ENCODE measurements around the gene PRKAG2. TPM values are rescaled to one million over a fixed set of nuclear protein-coding genes. Genes with fewer than 3 reads are reported as not detected.

The PRKAG2 gene
- total and polyA plus RNA-seq, 10 donors, result 15.8 to 50.9 (median 32.8) TPM

DNA sequence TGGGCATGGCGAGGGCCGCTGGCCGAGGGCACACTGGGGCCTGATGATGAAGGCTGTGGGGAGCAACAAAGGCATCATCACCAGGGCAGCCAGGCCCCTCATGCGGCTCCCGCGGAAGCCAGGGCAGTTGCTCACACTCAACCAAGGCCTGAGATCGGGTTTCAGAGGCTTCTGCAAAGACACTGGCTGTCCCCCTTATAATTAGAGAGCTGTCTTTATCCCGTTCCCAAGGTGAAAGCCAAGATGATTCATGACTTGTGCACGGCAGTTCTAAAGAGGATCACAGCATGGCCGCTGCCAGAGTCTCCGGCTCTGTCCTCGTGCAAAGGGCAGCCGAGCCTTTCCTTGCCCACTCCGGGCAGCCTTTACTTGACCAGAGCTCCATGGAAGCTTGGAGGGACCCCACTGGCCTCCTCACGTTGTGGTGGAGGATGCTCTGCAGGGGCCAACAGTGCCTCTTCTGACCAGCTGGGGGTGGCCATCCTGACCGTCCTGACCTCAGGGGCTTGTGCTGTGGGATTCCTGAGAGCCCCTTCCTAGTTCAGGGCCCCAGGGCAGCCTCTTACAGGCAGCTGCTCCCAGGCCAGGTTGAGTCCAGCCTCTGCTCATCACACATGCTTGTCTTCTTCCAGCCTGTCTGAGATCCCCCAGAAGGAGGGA lies 82.3 kb downstream of the PRKAG2 start:
- Histone ChIP-seq H3K4me3 (no peak overlapping the region), H3K27me3 (replicated peaks in 1 of 7) (no peaks in the 10 kb centered on the region), H3K36me3 (peaks cover 0 to 6% (median 0%) of the 10 kb centered on the region in 6 donors), H3K4me1 (peaks cover 3 to 59% (median 37%) of the 10 kb centered on the region in 6 donors), H3K9me3 (no peaks in the 10 kb centered on the region), H3K27ac (peak overlapping the region in 4 of 8 donors; percentile 21 to 67 (median 50))
- no peak for TF ChIP-seq POLR2A (IDR thresholded peaks at IDR 0.05)
- TF ChIP-seq POLR2AphosphoS5 (IDR thresholded peaks at IDR 0.05), result no peak
- TF ChIP-seq, protein P1, sequence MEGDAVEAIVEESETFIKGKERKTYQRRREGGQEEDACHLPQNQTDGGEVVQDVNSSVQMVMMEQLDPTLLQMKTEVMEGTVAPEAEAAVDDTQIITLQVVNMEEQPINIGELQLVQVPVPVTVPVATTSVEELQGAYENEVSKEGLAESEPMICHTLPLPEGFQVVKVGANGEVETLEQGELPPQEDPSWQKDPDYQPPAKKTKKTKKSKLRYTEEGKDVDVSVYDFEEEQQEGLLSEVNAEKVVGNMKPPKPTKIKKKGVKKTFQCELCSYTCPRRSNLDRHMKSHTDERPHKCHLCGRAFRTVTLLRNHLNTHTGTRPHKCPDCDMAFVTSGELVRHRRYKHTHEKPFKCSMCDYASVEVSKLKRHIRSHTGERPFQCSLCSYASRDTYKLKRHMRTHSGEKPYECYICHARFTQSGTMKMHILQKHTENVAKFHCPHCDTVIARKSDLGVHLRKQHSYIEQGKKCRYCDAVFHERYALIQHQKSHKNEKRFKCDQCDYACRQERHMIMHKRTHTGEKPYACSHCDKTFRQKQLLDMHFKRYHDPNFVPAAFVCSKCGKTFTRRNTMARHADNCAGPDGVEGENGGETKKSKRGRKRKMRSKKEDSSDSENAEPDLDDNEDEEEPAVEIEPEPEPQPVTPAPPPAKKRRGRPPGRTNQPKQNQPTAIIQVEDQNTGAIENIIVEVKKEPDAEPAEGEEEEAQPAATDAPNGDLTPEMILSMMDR (IDR thresholded peaks at IDR 0.05 in 8 of 11, conservative IDR thresholded peaks at IDR 0.05 in 3 of 11), result no peak
- 90 to 99% (median 96%) methylated on average over 11 to 16 of the region's 16 CpGs for WGBS, 5 donors
- intact Hi-C loops (cut with DNase I; ENCODE audit: low total_unique reads), result no loop called here
- peak; percentile 70 for DNase-seq

DNA sequence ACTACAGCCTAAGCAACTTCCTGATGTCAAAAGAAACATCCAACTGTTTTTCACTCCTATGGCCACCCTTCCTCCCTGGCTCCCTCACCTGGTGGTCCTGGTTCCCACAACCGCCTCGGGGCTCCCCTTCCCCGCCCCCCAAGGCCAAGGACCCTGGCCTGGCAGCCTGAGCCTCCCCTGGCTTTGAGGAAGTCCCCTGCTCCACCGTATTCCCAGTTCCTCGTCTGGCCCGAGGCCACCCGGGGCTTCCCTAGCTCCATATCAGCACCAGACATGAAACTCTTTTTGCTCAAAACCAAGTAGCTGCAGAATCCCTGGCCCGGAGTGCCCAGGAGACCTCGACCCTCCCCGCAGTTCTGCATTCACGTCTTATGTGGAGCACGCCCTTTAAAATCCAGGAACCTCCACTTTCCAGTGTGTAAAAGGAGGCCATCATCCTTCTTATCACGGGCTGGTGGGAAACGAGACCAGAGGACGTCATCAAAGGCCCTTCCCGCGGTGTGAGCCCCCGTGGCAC lies 82.9 kb downstream of the PRKAG2 start:
- no peaks in the 10 kb centered on the region for H3K9me3 ChIP-seq
- peaks cover 0 to 6% (median 0%) of the 10 kb centered on the region in 6 donors for H3K36me3 ChIP-seq
- WGBS, 5 donors, result 69 to 81% (median 79%) methylated on average over 13 to 18 of the region's 18 CpGs
- intact Hi-C loops (cut with DNase I; ENCODE audit: low total_unique reads), result no loop called here
- peaks cover 3 to 59% (median 37%) of the 10 kb centered on the region in 6 donors for H3K4me1 ChIP-seq
- H3K27ac ChIP-seq, result peak overlapping the region in 5 of 8 donors; percentile 21 to 67 (median 43)
- no peaks in the 10 kb centered on the region for H3K27me3 ChIP-seq (replicated peaks in 1 of 7)
- peak; percentile 67 for DNase-seq
- TF ChIP-seq, protein P1 (IDR thresholded peaks at IDR 0.05 in 8 of 11, conservative IDR thresholded peaks at IDR 0.05 in 3 of 11), result no peak
- TF ChIP-seq POLR2A (IDR thresholded peaks at IDR 0.05), result no peak
- TF ChIP-seq POLR2AphosphoS5 (IDR thresholded peaks at IDR 0.05), result no peak
- H3K4me3 ChIP-seq, result no peak overlapping the region

GRCh38 chr7:151793531-151793951 lies 83.4 kb downstream of the PRKAG2 start:
- H3K4me3 ChIP-seq, result no peak overlapping the region
- H3K27ac ChIP-seq, result peak overlapping the region in 5 of 8 donors; percentile 21 to 67 (median 43)
- H3K27me3 ChIP-seq (replicated peaks in 1 of 7), result no peaks in the 10 kb centered on the region
- peak; percentile 76 for DNase-seq
- intact Hi-C loops (cut with DNase I; ENCODE audit: low total_unique reads), result no loop called here
- WGBS, 5 donors, result 72 to 82% (median 78%) methylated on average over 14 of the region's 14 CpGs
- peaks cover 3 to 56% (median 37%) of the 10 kb centered on the region in 6 donors for H3K4me1 ChIP-seq
- H3K9me3 ChIP-seq, result no peaks in the 10 kb centered on the region
- TF ChIP-seq POLR2AphosphoS5 (IDR thresholded peaks at IDR 0.05), result peak in 2 of 3 donors; percentile 15 to 40
- TF ChIP-seq POLR2A (IDR thresholded peaks at IDR 0.05), result no peak
- H3K36me3 ChIP-seq, result peaks cover 0 to 6% (median 0%) of the 10 kb centered on the region in 6 donors

GRCh38 chr7:151792636-151793035 lies 84.3 kb downstream of the PRKAG2 start:
- peaks cover 0 to 6% (median 0%) of the 10 kb centered on the region in 6 donors for H3K36me3 ChIP-seq
- peak; percentile 25 for DNase-seq
- no peaks in the 10 kb centered on the region for H3K27me3 ChIP-seq (replicated peaks in 1 of 7)
- H3K4me1 ChIP-seq, result peaks cover 3 to 47% (median 35%) of the 10 kb centered on the region in 6 donors
- H3K27ac ChIP-seq, result no peak overlapping the region
- intact Hi-C loops (cut with DNase I; ENCODE audit: low total_unique reads), result no loop called here
- WGBS, 5 donors, result 81 to 90% (median 87%) methylated on average over 10 to 16 of the region's 16 CpGs
- no peak overlapping the region for H3K4me3 ChIP-seq
- TF ChIP-seq POLR2AphosphoS5 (IDR thresholded peaks at IDR 0.05) (no peak), POLR2A (IDR thresholded peaks at IDR 0.05) (no peak)
- TF ChIP-seq, protein P1 (IDR thresholded peaks at IDR 0.05 in 8 of 11, conservative IDR thresholded peaks at IDR 0.05 in 3 of 11), result no peak
- no peaks in the 10 kb centered on the region for H3K9me3 ChIP-seq
